HL-60 (cell line): Measurements from ENCODE around the gene CEP112.

Source experiments
- DNase-seq, 2 experiments: peaks; one replicate each; pipeline ENCODE4 v3.0.0-alpha.2; 2010 to 2020; ENCODE audit warnings: low read depth in 1 of 2, low spot score in 1 of 2
- H3K27ac ChIP-seq: fragments of 250-450 bp; sonication (Bioruptor Pico); replicated peaks from 2 replicates; pipeline ENCODE4 v1.5.1; 2020; ENCODE audit warnings: mild to moderate bottlenecking, moderate library complexity
- H3K27me3 ChIP-seq: fragments of 250-450 bp; sonication (Bioruptor Pico); 2 replicates; pipeline ENCODE4 v1.5.1; 2021; ENCODE audit warnings: mild to moderate bottlenecking, moderate library complexity; ENCODE audit not compliant: insufficient read depth, poor library complexity, severe bottlenecking
- H3K4me3 ChIP-seq: replicated peaks from 2 replicates; pipeline ENCODE4 v1.5.1; 2011; ENCODE audit warnings: mild to moderate bottlenecking, control low read depth, low read length; ENCODE audit not compliant: insufficient read depth
- CTCF ChIP-seq: IDR thresholded peaks from one replicate; pipeline ENCODE4 v1.5.1; 2011; ENCODE audit warnings: low read length, control low read depth, inconsistent platforms; ENCODE audit not compliant: insufficient read depth
- GABPA ChIP-seq: IDR thresholded peaks from 2 replicates; pipeline ENCODE4 v1.6.1; 2012; ENCODE audit warnings: low read depth
- POLR2AphosphoS5 ChIP-seq: IDR thresholded peaks from 2 replicates; pipeline ENCODE4 v1.6.1; 2012; ENCODE audit warnings: low read depth
- REST ChIP-seq: IDR thresholded peaks from 2 replicates; pipeline ENCODE4 v1.6.1; 2012; ENCODE audit warnings: low read depth; ENCODE audit not compliant: insufficient replicate concordance
- SPI1 ChIP-seq: IDR thresholded peaks from 2 replicates; pipeline ENCODE4 v1.6.1; 2012; ENCODE audit warnings: low read depth, mild to moderate bottlenecking, borderline replicate concordance

The CEP112 gene

GRCh38 chr17:66185862-66186261 is 6.1 kb downstream of the CEP112 start:
- H3K4me3 ChIP-seq = no peak overlapping the region
- no peak overlapping the region for H3K27ac ChIP-seq
- no peak for DNase-seq
- TF ChIP-seq POLR2AphosphoS5 = no peak
- TF ChIP-seq SPI1 = no peak
- TF ChIP-seq GABPA = no peak
- no peak for TF ChIP-seq REST
- TF ChIP-seq CTCF = no peak
- peaks cover 2% of the 10 kb centered on the region for H3K27me3 ChIP-seq

- peaks cover 2% of the 10 kb centered on the region for H3K27me3 ChIP-seq
- H3K4me3 ChIP-seq = no peak overlapping the region
- no peak for TF ChIP-seq REST
- H3K27ac ChIP-seq = no peak overlapping the region
- no peak for DNase-seq
Measured at GRCh38 chr17:66184392-66184791, 7.5 kb downstream of the CEP112 start.

GRCh38 chr17:66183529-66183928 is 8.4 kb downstream of the CEP112 start:
- TF ChIP-seq REST (no peak), POLR2AphosphoS5 (no peak), SPI1 (no peak), GABPA (no peak), CTCF (no peak)
- Histone ChIP-seq H3K27ac (no peak overlapping the region), H3K27me3 (peaks cover 2% of the 10 kb centered on the region), H3K4me3 (no peak overlapping the region)
- no peak for DNase-seq

- no peak overlapping the region for H3K4me3 ChIP-seq
- H3K27ac ChIP-seq = no peak overlapping the region
- H3K27me3 ChIP-seq = no peaks in the 10 kb centered on the region
- no peak for TF ChIP-seq GABPA
- TF ChIP-seq REST = no peak
- TF ChIP-seq CTCF = no peak
- TF ChIP-seq SPI1 = no peak
- TF ChIP-seq POLR2AphosphoS5 = no peak
- DNase-seq = no peak
Measured at GRCh38 chr17:66178642-66179041, 13.3 kb downstream of the CEP112 start.
